Thoracic aorta (tissue), 2 donors: ENCODE data around the gene ITGB4. TPM values are rescaled to one million over a fixed set of nuclear protein-coding genes. Genes with fewer than 3 reads are reported as not detected.

Experiments used
- ATAC-seq: fragments of 150-250 bp; one replicate; pipeline ENCODE4 v1.8.0; 2017; ENCODE audit warnings: low read depth; ENCODE audit not compliant: insufficient number of reproducible peaks, low FRiP score
- DNase-seq: peaks from one replicate; pipeline ENCODE4 v3.0.0-alpha.2; 2020; ENCODE audit warnings: low spot score
- H3K27ac ChIP-seq, 2 donors: fragments of 200-600 bp; sonication (generic); 1 replicate in 1 of 2; 2 replicates in 1 of 2; pipeline ENCODE4 v1.5.1; 2016; ENCODE audit warnings: mild to moderate bottlenecking in 2 of 2, moderate library complexity in 2 of 2
- H3K27me3 ChIP-seq: fragments of 200-600 bp; sonication (generic); replicated peaks from 2 replicates; pipeline ENCODE4 v1.6.0; 2016; ENCODE audit warnings: mild to moderate bottlenecking; ENCODE audit not compliant: insufficient read depth
- H3K36me3 ChIP-seq: fragments of 200-600 bp; sonication (generic); one replicate; pipeline ENCODE4 v1.5.1; 2016
- H3K4me1 ChIP-seq, 2 donors: fragments of 200-600 bp; sonication (generic); 1 replicate in 1 of 2; 2 replicates in 1 of 2; pipeline versions ENCODE4 v1.5.1 to v1.6.0; 2016; ENCODE audit warnings: low read depth in 2 of 2, mild to moderate bottlenecking in 1 of 2; ENCODE audit not compliant: control insufficient read depth in 1 of 2
- H3K4me3 ChIP-seq: fragments of 200-600 bp; sonication (generic); 2 replicates; pipeline ENCODE4 v1.5.1; 2016; ENCODE audit warnings: mild to moderate bottlenecking
- H3K9me3 ChIP-seq: fragments of 200-600 bp; sonication (generic); 2 replicates; pipeline ENCODE4 v1.5.1; 2016
- total RNA-seq, 2 donors: library from RNA; depleted of rRNA; stranded (reverse); fragments of >200 nt; gene quantifications; one replicate each; pipeline versions ENCODE4 v1.1.0 to v1.2.3, GENCODE V29; 2016
- TF ChIP-seq, protein P1 (sequence below): fragments of 200-600 bp; sonication (generic); IDR thresholded peaks from one replicate; pipeline ENCODE4 v1.5.1; 2019; ENCODE audit warnings: antibody characterized with exemption

ITGB4 gene
- total RNA-seq, 2 donors from 2014 or later: 11.6 to 21.1 TPM

DNA sequence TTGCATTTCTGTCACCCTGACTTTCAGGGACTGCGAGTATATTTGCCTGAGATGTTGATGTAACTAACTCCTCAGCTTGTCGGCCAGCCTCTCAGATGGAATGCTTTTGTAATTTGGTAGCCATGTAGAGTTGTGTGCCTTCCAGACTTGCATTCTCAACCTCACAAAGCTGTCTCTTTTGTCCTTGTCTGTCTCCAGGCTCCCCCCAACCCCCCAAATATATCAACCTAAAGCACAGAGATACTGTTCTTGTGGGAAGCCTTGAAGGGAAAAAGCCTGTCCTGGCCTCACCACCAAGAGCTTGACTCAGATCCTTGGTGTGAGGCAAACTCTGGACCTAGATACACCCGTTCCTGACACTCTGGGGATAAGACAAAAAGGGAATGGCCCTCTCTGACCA is 35.8 kb upstream of the ITGB4 start:
- H3K27me3 ChIP-seq: no peaks in the 10 kb centered on the region
- H3K27ac ChIP-seq: no peak overlapping the region
- H3K4me3 ChIP-seq: no peak overlapping the region
- TF ChIP-seq, protein P1, sequence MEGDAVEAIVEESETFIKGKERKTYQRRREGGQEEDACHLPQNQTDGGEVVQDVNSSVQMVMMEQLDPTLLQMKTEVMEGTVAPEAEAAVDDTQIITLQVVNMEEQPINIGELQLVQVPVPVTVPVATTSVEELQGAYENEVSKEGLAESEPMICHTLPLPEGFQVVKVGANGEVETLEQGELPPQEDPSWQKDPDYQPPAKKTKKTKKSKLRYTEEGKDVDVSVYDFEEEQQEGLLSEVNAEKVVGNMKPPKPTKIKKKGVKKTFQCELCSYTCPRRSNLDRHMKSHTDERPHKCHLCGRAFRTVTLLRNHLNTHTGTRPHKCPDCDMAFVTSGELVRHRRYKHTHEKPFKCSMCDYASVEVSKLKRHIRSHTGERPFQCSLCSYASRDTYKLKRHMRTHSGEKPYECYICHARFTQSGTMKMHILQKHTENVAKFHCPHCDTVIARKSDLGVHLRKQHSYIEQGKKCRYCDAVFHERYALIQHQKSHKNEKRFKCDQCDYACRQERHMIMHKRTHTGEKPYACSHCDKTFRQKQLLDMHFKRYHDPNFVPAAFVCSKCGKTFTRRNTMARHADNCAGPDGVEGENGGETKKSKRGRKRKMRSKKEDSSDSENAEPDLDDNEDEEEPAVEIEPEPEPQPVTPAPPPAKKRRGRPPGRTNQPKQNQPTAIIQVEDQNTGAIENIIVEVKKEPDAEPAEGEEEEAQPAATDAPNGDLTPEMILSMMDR: no peak
- DNase-seq (no peak), ATAC-seq (no peak)
- no peaks in the 10 kb centered on the region for H3K9me3 ChIP-seq
- H3K36me3 ChIP-seq: peaks cover 2% of the 10 kb centered on the region
- H3K4me1 ChIP-seq: peaks cover 3 to 6% of the 10 kb centered on the region in 2 donors

GRCh38 chr17:75688209-75688825 is 32.9 kb upstream of the ITGB4 start:
- no peak for DNase-seq
- no peaks in the 10 kb centered on the region for H3K9me3 ChIP-seq

DNA sequence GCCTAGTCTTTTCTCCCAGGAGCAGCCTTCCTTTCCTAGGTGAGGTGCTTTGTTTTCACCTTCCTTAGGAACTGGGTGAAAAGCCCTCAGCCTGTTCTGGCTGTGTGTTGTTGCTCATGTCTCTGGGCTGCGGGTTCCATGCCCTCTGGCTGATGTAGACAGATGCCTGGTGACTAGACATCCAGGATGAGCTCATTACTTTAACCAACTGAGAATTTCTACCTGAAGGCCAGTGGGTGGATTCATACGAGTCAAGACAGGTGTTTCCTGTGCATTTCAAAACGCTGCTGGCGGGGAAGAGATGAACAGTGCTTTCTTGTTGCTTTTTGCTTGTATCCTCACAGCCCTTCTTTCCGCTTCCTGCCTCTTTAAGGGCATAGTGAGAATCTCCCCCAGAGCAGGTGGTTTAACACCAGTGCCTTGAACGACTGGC is 31.8 kb upstream of the ITGB4 start:
- TF ChIP-seq, protein P1: no peak
- H3K27ac ChIP-seq: no peak overlapping the region
- no peak for ATAC-seq
- no peak overlapping the region for H3K4me3 ChIP-seq
- DNase-seq: no peak
- H3K4me1 ChIP-seq: peaks cover 5 to 24% of the 10 kb centered on the region in 2 donors
- H3K27me3 ChIP-seq: no peaks in the 10 kb centered on the region
- no peaks in the 10 kb centered on the region for H3K9me3 ChIP-seq
- H3K36me3 ChIP-seq: peaks cover 14% of the 10 kb centered on the region

More at GRCh38 chr17:75688209-75688825, 32.9 kb upstream of the ITGB4 start:
- Histone ChIP-seq H3K36me3 (peaks cover 5% of the 10 kb centered on the region), H3K4me1 (peaks cover 3 to 15% of the 10 kb centered on the region in 2 donors), H3K4me3 (no peak overlapping the region), H3K27me3 (no peaks in the 10 kb centered on the region), H3K27ac (peak overlapping the region; percentile 1 to 39)
- no peak for ATAC-seq
- TF ChIP-seq, protein P1: no peak

DNA sequence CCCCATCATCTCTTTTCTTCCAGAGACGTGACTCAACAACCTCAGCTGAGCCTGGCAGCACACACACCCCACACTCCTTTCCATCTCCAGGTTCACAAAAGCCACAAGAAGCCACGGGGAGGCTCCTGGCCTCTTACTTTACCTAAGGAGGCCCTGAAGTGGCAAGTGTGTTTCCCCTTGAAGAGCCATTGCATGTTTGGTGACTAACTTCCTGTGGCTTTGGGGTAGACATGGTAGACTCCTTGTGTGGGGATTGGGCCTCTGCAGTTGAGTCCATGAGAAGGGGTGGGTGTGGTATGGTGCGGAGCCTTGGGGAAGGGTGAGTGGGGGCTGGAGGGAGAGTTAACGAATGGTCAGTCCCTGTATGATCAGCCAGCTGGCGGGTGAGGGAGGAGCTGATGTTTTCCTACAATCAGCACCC is 29.9 kb upstream of the ITGB4 start:
- TF ChIP-seq, protein P1: no peak
- H3K36me3 ChIP-seq: peaks cover 15% of the 10 kb centered on the region
- H3K4me1 ChIP-seq: peaks cover 5 to 27% of the 10 kb centered on the region in 2 donors
- ATAC-seq (no peak), DNase-seq (no peak)
- H3K27me3 ChIP-seq: no peaks in the 10 kb centered on the region
- H3K4me3 ChIP-seq: no peak overlapping the region
- H3K9me3 ChIP-seq: no peaks in the 10 kb centered on the region
- no peak overlapping the region for H3K27ac ChIP-seq

GRCh38 chr17:75691801-75692626 is 29.2 kb upstream of the ITGB4 start:
- Histone ChIP-seq H3K4me3 (no peak overlapping the region), H3K27ac (no peak overlapping the region), H3K4me1 (peaks cover 5 to 24% of the 10 kb centered on the region in 2 donors), H3K27me3 (no peaks in the 10 kb centered on the region), H3K36me3 (peaks cover 16% of the 10 kb centered on the region), H3K9me3 (no peaks in the 10 kb centered on the region)
- ATAC-seq (no peak), DNase-seq (no peak)
- TF ChIP-seq, protein P1: no peak
